K562 (cell line): ENCODE measurements around the gene CTNNA3. TPM values are rescaled to one million over a fixed set of nuclear protein-coding genes. Genes with fewer than 3 reads are reported as not detected.

ENCODE experiments used
- ATAC-seq: fragments of 200-7000 bp; cut with Tn5 transposase; 3 replicates; pipeline ENCODE4 v1.9.1; 2020; ENCODE audit warnings: moderate library complexity
- BruUV-seq: library from RNA; stranded (reverse); fragments of 400-500 nt; replicated peaks from 2 replicates; lab custom pipeline; 2021; lab: Mats Ljungman, UMichigan
- CTCF ChIA-PET: fragments of 300-600 bp; formaldehyde crosslinking; extraction: SDS; loops from one replicate; lab custom pipeline; 2021; ENCODE audit warnings: low intra/inter-chr PET ratio; lab: Yijun Ruan, JAX
- POLR2A ChIA-PET: fragments of 300-600, 350-650 bp; sonication (Branson Sonifier 250); formaldehyde crosslinking; extraction: SDS; loops from one replicate; lab custom pipeline; 2021; ENCODE audit warnings: antibody characterized with exemption, inconsistent platforms; lab: Yijun Ruan, JAX
- DNase-seq, 4 experiments: peaks; one replicate each; pipeline versions ENCODE4 v3.0.0 to v3.0.0-alpha.2; 2011 to 2018; ENCODE audit warnings: low spot score in 3 of 4, mixed read lengths in 3 of 4; ENCODE audit errors: extremely low read depth in 1 of 4
- FAIRE-seq: peaks from 2 replicates; lab custom pipeline; 2011; peaks lifted over from hg19 to GRCh38; lab: Jason Lieb, UNC
- H2AFZ ChIP-seq: 2 replicates; pipeline ENCODE4 v1.6.0; 2011; ENCODE audit warnings: low read depth, low read length, control low read depth, inconsistent platforms
- H3K27ac ChIP-seq: fragments of 200-600 bp; 3 replicates; pipeline ENCODE4 v1.8.0; 2011; ENCODE audit warnings: low read depth, mild to moderate bottlenecking, control low read depth, inconsistent platforms, low read length, moderate library complexity, mixed read lengths; ENCODE audit errors: extremely low read depth
- H3K27me3 ChIP-seq, 2 experiments: fragments of 300-600 bp in 1 of 2; 2 replicates in 1 of 2; 3 replicates in 1 of 2; pipeline versions ENCODE4 v1.6.0 to v1.8.0; 2011; ENCODE audit warnings: inconsistent platforms in 2 of 2, low read length in 2 of 2, mild to moderate bottlenecking in 1 of 2, mixed read lengths in 1 of 2, moderate library complexity in 1 of 2; ENCODE audit not compliant: control insufficient read depth in 2 of 2, insufficient read depth in 2 of 2
- H3K36me3 ChIP-seq: fragments of 300-600 bp; 3 replicates; pipeline ENCODE4 v1.8.0; 2011; ENCODE audit warnings: mild to moderate bottlenecking, low read length, inconsistent platforms; ENCODE audit not compliant: control insufficient read depth, insufficient read depth
- H3K4me1 ChIP-seq, 2 experiments: fragments of 200-600 bp in 1 of 2; replicated peaks in 1 of 2; 2 replicates in 1 of 2; 3 replicates in 1 of 2; pipeline versions ENCODE4 v1.5.1 to v1.8.0; 2011; ENCODE audit warnings: inconsistent platforms in 2 of 2, low read length in 2 of 2, mild to moderate bottlenecking in 1 of 2, mixed read lengths in 1 of 2, moderate library complexity in 1 of 2; ENCODE audit not compliant: control insufficient read depth in 2 of 2, insufficient read depth in 2 of 2
- H3K4me2 ChIP-seq: 2 replicates; pipeline ENCODE4 v1.6.1; 2011; ENCODE audit warnings: low read length, control low read depth, inconsistent platforms, mixed read lengths; ENCODE audit not compliant: insufficient read depth
- H3K4me3 ChIP-seq: fragments of 200-600 bp; sonication (generic), shearing (Covaris generic); 2 replicates; pipeline ENCODE4 v1.5.1; 2016; ENCODE audit warnings: control low read depth, inconsistent platforms
- H3K79me2 ChIP-seq: fragments of 200-600 bp; 3 replicates; pipeline ENCODE4 v1.8.0; 2011; ENCODE audit warnings: low read length, inconsistent platforms; ENCODE audit not compliant: control insufficient read depth, insufficient read depth
- H3K9ac ChIP-seq, 2 experiments: 2 replicates each; pipeline versions ENCODE4 v1.6.0 to v1.6.1; 2011; ENCODE audit warnings: low read depth in 2 of 2, low read length in 2 of 2, control low read depth in 1 of 2, inconsistent platforms in 1 of 2, mild to moderate bottlenecking in 1 of 2, mixed read lengths in 1 of 2; ENCODE audit not compliant: insufficient read depth in 1 of 2
- H3K9me1 ChIP-seq: one replicate; pipeline ENCODE4 v1.6.0; 2011; ENCODE audit warnings: inconsistent platforms, mild to moderate bottlenecking, low read length, moderate library complexity; ENCODE audit not compliant: control insufficient read depth, insufficient read depth
- H3K9me3 ChIP-seq: replicated peaks from 2 replicates; pipeline ENCODE4 v1.5.1; 2011; ENCODE audit warnings: low read depth, low read length, inconsistent platforms; ENCODE audit not compliant: control insufficient read depth, insufficient read depth
- H4K20me1 ChIP-seq: replicated peaks from 2 replicates; pipeline ENCODE4 v1.6.1; 2011; ENCODE audit warnings: low read length, inconsistent platforms, mixed read lengths; ENCODE audit not compliant: control insufficient read depth, insufficient read depth
- BACH1 ChIP-seq: fragments of 200-800 bp; sonication (Bioruptor generic); IDR thresholded peaks from 2 replicates; pipeline ENCODE4 v1.6.1; 2016; ENCODE audit warnings: missing genetic modification characterization, missing compliant biosample characterization
- CBX1 ChIP-seq: sonication (generic); IDR thresholded peaks from 2 replicates; pipeline ENCODE4 v1.6.1; 2016; ENCODE audit warnings: antibody characterized with exemption, low read depth, mild to moderate bottlenecking
- CBX3 ChIP-seq, 2 experiments: IDR thresholded peaks; 1 replicate in 1 of 2; 2 replicates in 1 of 2; pipeline ENCODE4 v1.6.1; 2012; ENCODE audit warnings: inconsistent platforms in 2 of 2, low read length in 2 of 2, borderline replicate concordance in 1 of 2, control low read depth in 1 of 2
- CREM ChIP-seq: IDR thresholded peaks from 2 replicates; pipeline ENCODE4 v1.6.1; 2014; ENCODE audit warnings: antibody characterized with exemption, low read depth
- GTF2A2 ChIP-seq: IDR thresholded peaks from 2 replicates; pipeline ENCODE4 v1.6.1; 2016; ENCODE audit warnings: mild to moderate bottlenecking, missing genetic modification characterization, missing compliant biosample characterization
- HLTF ChIP-seq: fragments of 450-650 bp; IDR thresholded peaks from 2 replicates; pipeline ENCODE4 v1.6.1; 2016
- MTA2 ChIP-seq: fragments of 450-650 bp; IDR thresholded peaks from 2 replicates; pipeline ENCODE4 v1.6.1; 2016; ENCODE audit warnings: low read depth
- MTA3 ChIP-seq: fragments of 450-650 bp; formaldehyde crosslinking; IDR thresholded peaks from 2 replicates; pipeline ENCODE4 v1.6.1; 2017; ENCODE audit warnings: mild to moderate bottlenecking, borderline replicate concordance
- NELFE ChIP-seq: IDR thresholded peaks from 2 replicates; pipeline ENCODE4 v1.6.1; 2011; ENCODE audit warnings: mild to moderate bottlenecking; ENCODE audit not compliant: insufficient read depth, insufficient read length
- NONO ChIP-seq, 2 experiments: fragments of 200-400 bp in 1 of 2; fragments of 450-650 bp in 1 of 2; formaldehyde crosslinking in 1 of 2; IDR thresholded peaks; 2 replicates each; pipeline ENCODE4 v1.6.1; 2017; ENCODE audit warnings: low read depth in 2 of 2, mild to moderate bottlenecking in 2 of 2, moderate library complexity in 2 of 2, low read length in 1 of 2
- RHOXF2B ChIP-seq: fragments of 250-450 bp; sonication (Bioruptor Pico); conservative IDR thresholded peaks from 2 replicates; pipeline ENCODE4 v1.5.1; 2021
- RUNX1 ChIP-seq: sonication (generic); IDR thresholded peaks from 2 replicates; pipeline ENCODE4 v1.6.1; 2016; ENCODE audit warnings: antibody characterized with exemption, low read depth
- ZKSCAN8 ChIP-seq: fragments of 200-800 bp; sonication (Bioruptor generic); IDR thresholded peaks from 2 replicates; pipeline ENCODE4 v1.6.1; 2016; ENCODE audit warnings: missing genetic modification characterization, missing compliant biosample characterization
- WGBS: fragments of 100-300 bp; shearing (Covaris generic); methylation state at CpG from one replicate; pipeline ENCODE4 v1.1.6; 2016; ENCODE audit warnings: low coverage, mixed read lengths; ENCODE audit not compliant: insufficient coverage; ENCODE audit errors: missing lambda C conversion rate; 5-methylcytosine and 5-hydroxymethylcytosine counted together
- in situ Hi-C: fragments of 300-500 bp; cut with MboI; formaldehyde crosslinking; loops from 4 replicates; pipeline ENCODE4 v1.15.0; 2018; ENCODE audit warnings: inconsistent platforms, mixed read lengths
- intact Hi-C: fragments of 100-400 bp; cut with micrococcal nuclease; formaldehyde crosslinking; loops from 2 replicates; pipeline ENCODE4 v1.14.2; 2022
- polyA plus RNA-seq, 8 experiments: library from polyadenylated mRNA; depleted of rRNA in 4 of 8; stranded (reverse) in 5 of 8; unstranded in 3 of 8; fragments of >200 nt; fragmentation: Nextera tagmentation in 2 of 8; fragmentation: Illumina TruSeq in 1 of 8; extraction: Ambion mirVana in 2 of 8; extraction: Trizol in 1 of 8; gene quantifications; 2 replicates each; pipeline versions ENCODE4 v1.2.1 to v1.2.3, GENCODE V29; 2011 to 2014; ENCODE audit warnings: inconsistent platforms in 1 of 8, missing spikeins in 1 of 8
- total RNA-seq, 7 experiments: library from RNA; depleted of rRNA in 6 of 7; stranded (reverse); fragments of >200 nt in 6 of 7; fragmentation: Illumina TruSeq in 2 of 7; extraction: Trizol in 2 of 7; gene quantifications; 2 replicates each; pipeline versions ENCODE4 v1.2.1 to v1.2.3, GENCODE V29; 2011 to 2021; ENCODE audit warnings: low replicate concordance in 1 of 7
- TF ChIP-seq, protein P1 (sequence below): sonication (generic); IDR thresholded peaks from 2 replicates; pipeline ENCODE4 v1.6.1; 2016
- TF ChIP-seq, protein P2 (sequence below), 2 experiments: IDR thresholded peaks in 1 of 2; conservative IDR thresholded peaks in 1 of 2; 2 replicates each; pipeline ENCODE4 v1.6.1; 2016; ENCODE audit warnings: low read depth in 2 of 2, mild to moderate bottlenecking in 1 of 2, missing compliant biosample characterization in 1 of 2, missing genetic modification characterization in 1 of 2, moderate library complexity in 1 of 2
- TF ChIP-seq, protein P3 (sequence below): fragments of 450-650 bp; IDR thresholded peaks from 2 replicates; pipeline ENCODE4 v1.6.1; 2016
- TF ChIP-seq, protein P4 (sequence below), 2 experiments: fragments of 200-800 bp in 1 of 2; sonication (Bioruptor generic) in 1 of 2; sonication (generic) in 1 of 2; formaldehyde crosslinking in 1 of 2; IDR thresholded peaks in 1 of 2; conservative IDR thresholded peaks in 1 of 2; 2 replicates each; pipeline versions ENCODE4 v1.5.0 to v1.6.1; 2016 to 2020; ENCODE audit warnings: missing compliant biosample characterization in 1 of 2, missing genetic modification characterization in 1 of 2, missing genetic modification reagents in 1 of 2

CTNNA3 gene
- total and polyA plus RNA-seq, 9 of the 15 experiments (the other 6 are each of a cell fraction or from before 2014, with no cell fraction given) = 0.04 TPM; not detected in 8

DNA sequence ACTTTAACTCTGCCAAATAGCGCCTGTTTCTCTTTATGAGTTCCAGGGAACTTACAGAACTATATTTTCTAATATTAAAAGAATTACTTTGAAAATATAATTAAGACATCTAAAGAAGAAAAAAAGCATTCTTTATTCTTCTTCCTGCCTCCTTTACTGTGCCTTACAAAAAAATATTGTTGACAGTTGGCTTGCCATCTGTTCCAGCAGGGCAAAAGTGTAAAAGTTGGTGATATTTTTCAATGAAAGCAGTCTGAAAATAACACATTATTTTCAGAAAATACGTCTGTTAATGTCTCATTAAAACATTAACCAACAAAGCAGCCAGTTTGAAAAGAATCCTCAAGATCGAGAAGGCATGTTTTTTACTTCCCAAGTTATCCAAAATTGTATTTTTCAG lies 1802.3 kb downstream of the CTNNA3 start:
- no TSS peak for BruUV-seq
- H2AFZ ChIP-seq = no peak overlapping the region
- TF ChIP-seq MTA2 = no peak
- no peak for TF ChIP-seq RHOXF2B (CRISPR knock-in tag)
- no peak for TF ChIP-seq NONO (IDR thresholded peaks at IDR 0.05; ENCODE audit: low read depth in 2 of 2, low read length in 1 of 2)
- no peak for TF ChIP-seq MTA3
- TF ChIP-seq BACH1 (tag) = no peak
- no peak for TF ChIP-seq HLTF
- no peak for TF ChIP-seq CBX1
- no peak for TF ChIP-seq RUNX1
- TF ChIP-seq NELFE = no peak
- TF ChIP-seq ZKSCAN8 (CRISPR knock-in tag) = no peak
- TF ChIP-seq, protein P1, sequence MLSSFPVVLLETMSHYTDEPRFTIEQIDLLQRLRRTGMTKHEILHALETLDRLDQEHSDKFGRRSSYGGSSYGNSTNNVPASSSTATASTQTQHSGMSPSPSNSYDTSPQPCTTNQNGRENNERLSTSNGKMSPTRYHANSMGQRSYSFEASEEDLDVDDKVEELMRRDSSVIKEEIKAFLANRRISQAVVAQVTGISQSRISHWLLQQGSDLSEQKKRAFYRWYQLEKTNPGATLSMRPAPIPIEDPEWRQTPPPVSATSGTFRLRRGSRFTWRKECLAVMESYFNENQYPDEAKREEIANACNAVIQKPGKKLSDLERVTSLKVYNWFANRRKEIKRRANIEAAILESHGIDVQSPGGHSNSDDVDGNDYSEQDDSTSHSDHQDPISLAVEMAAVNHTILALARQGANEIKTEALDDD = no peak
- TF ChIP-seq, protein P2, sequence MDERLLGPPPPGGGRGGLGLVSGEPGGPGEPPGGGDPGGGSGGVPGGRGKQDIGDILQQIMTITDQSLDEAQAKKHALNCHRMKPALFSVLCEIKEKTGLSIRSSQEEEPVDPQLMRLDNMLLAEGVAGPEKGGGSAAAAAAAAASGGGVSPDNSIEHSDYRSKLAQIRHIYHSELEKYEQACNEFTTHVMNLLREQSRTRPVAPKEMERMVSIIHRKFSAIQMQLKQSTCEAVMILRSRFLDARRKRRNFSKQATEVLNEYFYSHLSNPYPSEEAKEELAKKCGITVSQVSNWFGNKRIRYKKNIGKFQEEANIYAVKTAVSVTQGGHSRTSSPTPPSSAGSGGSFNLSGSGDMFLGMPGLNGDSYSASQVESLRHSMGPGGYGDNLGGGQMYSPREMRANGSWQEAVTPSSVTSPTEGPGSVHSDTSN (CRISPR knock-in tag; IDR thresholded peaks at IDR 0.05; ENCODE audit: low read depth) = no peak
- TF ChIP-seq, protein P2 (tag; conservative IDR thresholded peaks at IDR 0.05; ENCODE audit: low read depth) = no peak
- TF ChIP-seq, protein P3, sequence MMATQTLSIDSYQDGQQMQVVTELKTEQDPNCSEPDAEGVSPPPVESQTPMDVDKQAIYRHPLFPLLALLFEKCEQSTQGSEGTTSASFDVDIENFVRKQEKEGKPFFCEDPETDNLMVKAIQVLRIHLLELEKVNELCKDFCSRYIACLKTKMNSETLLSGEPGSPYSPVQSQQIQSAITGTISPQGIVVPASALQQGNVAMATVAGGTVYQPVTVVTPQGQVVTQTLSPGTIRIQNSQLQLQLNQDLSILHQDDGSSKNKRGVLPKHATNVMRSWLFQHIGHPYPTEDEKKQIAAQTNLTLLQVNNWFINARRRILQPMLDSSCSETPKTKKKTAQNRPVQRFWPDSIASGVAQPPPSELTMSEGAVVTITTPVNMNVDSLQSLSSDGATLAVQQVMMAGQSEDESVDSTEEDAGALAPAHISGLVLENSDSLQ = no peak
- TF ChIP-seq CBX3 (IDR thresholded peaks at IDR 0.05; ENCODE audit: borderline replicate concordance in 1 of 2, low read length in 2 of 2) = no peak
- no peak for TF ChIP-seq GTF2A2 (tag)
- no peak for TF ChIP-seq CREM
- TF ChIP-seq, protein P4, sequence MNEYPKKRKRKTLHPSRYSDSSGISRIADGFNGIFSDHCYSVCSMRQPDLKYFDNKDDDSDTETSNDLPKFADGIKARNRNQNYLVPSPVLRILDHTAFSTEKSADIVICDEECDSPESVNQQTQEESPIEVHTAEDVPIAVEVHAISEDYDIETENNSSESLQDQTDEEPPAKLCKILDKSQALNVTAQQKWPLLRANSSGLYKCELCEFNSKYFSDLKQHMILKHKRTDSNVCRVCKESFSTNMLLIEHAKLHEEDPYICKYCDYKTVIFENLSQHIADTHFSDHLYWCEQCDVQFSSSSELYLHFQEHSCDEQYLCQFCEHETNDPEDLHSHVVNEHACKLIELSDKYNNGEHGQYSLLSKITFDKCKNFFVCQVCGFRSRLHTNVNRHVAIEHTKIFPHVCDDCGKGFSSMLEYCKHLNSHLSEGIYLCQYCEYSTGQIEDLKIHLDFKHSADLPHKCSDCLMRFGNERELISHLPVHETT (CRISPR knock-in tag; conservative IDR thresholded peaks at IDR 0.05 in 1 of 2, IDR thresholded peaks at IDR 0.05 in 1 of 2) = no peak
- TF ChIP-seq, all 486 proteins: peak for 0
- H4K20me1 ChIP-seq = no peaks in the 10 kb centered on the region
- H3K9me3 ChIP-seq = peaks cover under 1% of the 10 kb centered on the region; the same call in 1 of the 2 replicates
- no peaks in the 10 kb centered on the region for H3K79me2 ChIP-seq
- intact Hi-C loops = no loop called here
- DNase-seq = no peak
- POLR2A ChIA-PET = no interaction called here
- CTCF ChIA-PET = no interaction called here
- H3K4me2 ChIP-seq = no peak overlapping the region
- no peak overlapping the region for H3K9ac ChIP-seq
- in situ Hi-C loops = no loop called here
- ATAC-seq = no peak
- H3K27ac ChIP-seq = no peak overlapping the region
- WGBS = 2% methylated on average over 3 of the region's 3 CpGs
- no peaks in the 10 kb centered on the region for H3K27me3 ChIP-seq
- no peaks in the 10 kb centered on the region for H3K9me1 ChIP-seq
- H3K4me1 ChIP-seq = no peaks in the 10 kb centered on the region
- H3K36me3 ChIP-seq = no peaks in the 10 kb centered on the region
- FAIRE-seq = no peak
- H3K4me3 ChIP-seq = no peak overlapping the region
